GM18505 (cell line): Measurements from ENCODE around the gene CBX8.
A peak's percentile ranks its signal among the peaks of the same experiment; 100 is the strongest.
"Not testable (repeated sequence)": the region's sequence is repeated elsewhere in the genome, so short reads cannot be mapped to it uniquely, and the experiment has no call there.

Source experiments
- ATAC-seq: cut with Tn5 transposase; IDR thresholded peaks from one replicate; pipeline ENCODE4 v1.9.1; 2021; ENCODE audit not compliant: unreplicated experiment
- POLR2A ChIP-seq: IDR thresholded peaks from 4 replicates; pipeline ENCODE4 v1.6.1; 2011; ENCODE audit warnings: borderline replicate concordance; ENCODE audit not compliant: insufficient read depth, insufficient read length; ENCODE audit errors: extremely low read depth

The CBX8 gene

DNA sequence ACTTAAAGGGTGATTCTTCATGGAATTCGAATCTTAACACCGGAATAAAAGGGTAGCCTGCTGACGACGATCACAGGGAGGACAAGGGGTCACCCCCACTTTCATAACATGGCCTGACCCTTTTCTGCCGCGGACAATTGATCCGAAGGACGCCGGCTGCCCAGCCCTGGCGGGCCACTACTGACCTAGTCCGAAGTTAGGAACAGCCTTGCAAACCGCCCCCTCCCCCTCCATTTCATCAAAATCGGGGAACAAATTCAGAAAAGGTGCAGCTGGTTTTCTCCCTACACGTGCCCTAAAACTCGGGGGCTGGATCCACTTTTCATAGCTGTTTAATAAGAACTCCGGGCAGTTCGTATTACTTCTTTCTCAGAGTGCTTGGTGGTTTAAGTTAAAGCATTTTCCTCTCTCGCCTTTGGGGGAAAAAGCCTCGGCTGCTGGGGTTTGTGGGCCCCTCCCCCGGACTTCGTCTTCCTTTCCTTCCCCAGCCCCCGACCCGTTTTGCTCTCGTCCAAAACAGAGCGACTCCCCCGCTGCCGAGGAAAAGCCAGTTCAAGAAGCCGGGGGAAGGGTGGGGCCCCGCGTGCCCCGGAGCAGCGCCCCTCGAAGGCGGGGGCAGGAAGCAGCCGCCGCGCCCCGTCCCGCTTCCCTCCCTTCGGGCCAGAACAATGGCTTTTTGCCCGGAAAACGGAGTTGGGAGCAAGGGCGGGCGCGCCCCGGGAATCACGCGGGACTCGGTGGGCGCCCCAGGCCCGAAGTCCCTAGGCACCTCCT is 19.6 kb downstream of the CBX8 start:
- ATAC-seq: peak; percentile 20
- TF ChIP-seq POLR2A: no peak

- no peak for TF ChIP-seq POLR2A
Measured at GRCh38 chr17:79776376-79777119, 20.3 kb downstream of the CBX8 start.

DNA sequence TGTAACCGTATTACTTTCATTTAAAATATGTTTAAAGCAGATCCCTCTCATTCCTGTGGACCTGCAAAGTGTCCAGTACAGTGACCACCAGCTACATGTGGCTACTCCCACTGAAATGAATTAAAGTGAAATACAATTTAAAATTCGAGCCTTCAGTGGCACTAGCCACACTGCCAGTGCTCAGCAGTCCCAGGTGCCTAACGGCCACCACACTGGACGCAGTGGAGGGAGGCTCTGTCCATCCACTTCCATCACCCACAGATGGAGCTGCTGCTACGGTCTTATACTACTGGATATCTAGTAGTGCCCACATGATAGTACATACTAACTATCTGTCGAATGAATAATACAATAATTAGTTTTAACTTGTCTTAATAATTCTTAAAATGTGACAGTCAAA is 21.2 kb downstream of the CBX8 start:
- TF ChIP-seq POLR2A: no peak

More at GRCh38 chr17:79776376-79777119, 20.3 kb downstream of the CBX8 start:
- no peak for ATAC-seq

GRCh38 chr17:79774561-79774975 is 22.3 kb downstream of the CBX8 start:
- no peak for TF ChIP-seq POLR2A
- ATAC-seq: no peak

More for the DNA sequence above, 21.2 kb downstream of the CBX8 start:
- no peak for ATAC-seq

GRCh38 chr17:79772726-79773125 is 24.2 kb downstream of the CBX8 start:
- ATAC-seq: not testable (repeated sequence)

DNA sequence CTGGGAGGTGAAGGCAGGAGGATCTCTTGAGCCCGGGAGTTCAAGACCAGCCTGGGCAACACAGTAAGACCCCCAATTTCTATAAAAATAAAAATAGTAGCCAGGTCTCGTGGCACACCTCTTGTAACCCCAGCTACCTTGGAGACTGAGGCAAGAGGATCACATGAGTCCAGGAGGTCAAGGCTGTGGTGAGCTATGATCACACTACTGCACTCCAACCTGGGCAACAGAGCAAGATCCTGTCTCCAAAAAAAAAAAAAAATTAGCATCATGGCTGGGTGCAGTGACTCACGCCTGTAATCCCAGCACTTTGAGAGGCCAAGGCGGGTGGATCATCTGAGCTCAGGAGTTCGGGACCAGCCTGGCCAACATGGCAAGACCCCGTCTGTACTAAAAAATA is 25.6 kb downstream of the CBX8 start:
- TF ChIP-seq POLR2A: no peak
- no peak for ATAC-seq

DNA sequence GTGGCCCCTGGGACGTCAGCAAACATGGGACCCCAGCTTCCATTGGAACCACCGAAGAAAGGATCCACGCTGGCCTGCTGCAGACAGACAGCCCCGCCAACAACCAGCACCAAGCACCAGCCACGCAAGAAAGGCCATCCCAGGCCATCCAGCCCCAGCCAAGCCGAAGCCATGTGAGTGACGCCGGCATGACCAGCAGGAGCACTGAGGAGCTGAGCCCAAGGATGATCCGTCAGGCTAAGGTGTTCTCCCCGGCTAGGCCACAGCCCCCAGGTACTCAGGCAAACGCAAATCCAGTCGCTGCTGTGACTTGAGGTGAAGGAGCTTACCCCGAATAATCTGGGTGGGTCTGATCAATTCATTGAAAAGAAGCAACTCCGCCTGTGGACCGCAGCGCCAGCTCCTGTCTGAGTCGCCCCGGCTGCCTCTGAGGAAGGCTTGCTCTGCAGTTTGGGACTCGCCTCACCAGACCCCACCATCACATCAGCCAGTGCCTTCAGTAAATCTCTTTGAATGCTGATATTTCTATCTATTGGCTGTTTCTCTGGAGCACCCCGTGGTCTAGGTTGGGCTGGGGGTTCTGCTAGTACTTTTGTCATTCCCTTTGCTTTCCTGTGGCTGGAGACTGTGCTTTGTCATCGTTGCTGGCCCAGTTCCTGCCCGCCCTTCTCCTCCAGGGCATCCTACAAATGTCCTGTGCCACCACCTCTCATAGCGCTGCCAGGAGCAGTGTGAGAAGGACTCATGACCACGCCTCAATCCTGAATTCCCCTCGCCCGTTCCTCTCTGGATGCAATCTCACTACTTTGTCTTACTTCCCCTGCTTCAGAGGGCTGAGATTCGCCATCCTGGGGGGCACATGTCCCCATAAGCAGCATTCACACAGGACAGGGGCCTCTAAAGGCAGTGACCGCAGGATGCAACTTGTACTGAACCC is 27.0 kb downstream of the CBX8 start:
- no peak for ATAC-seq
- TF ChIP-seq POLR2A: no peak

DNA sequence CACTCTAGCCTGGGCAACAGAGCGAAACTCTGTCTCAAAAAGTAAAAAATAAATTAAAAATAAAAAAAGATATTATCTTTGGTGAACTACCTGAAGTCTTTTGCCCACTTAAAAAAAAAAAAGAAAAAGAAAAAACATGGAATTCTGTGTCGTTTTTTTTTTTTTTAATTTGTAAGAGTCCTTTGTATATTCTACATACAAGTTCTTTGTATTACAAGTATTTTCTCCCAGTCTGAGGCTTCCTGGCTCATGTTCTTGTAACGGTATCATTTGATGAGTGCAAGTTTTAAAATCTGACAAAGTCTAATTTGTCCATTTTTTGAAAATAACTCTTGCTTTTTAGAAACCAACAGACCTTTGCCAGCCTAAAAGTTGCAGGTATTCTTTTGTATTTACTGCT is 31.2 kb downstream of the CBX8 start:
- no peak for ATAC-seq
- no peak for TF ChIP-seq POLR2A

GRCh38 chr17:79761894-79762589 is 34.8 kb downstream of the CBX8 start:
- no peak for ATAC-seq
- TF ChIP-seq POLR2A: no peak

GRCh38 chr17:79760197-79760906 is 36.5 kb downstream of the CBX8 start:
- no peak for TF ChIP-seq POLR2A
- no peak for ATAC-seq

DNA sequence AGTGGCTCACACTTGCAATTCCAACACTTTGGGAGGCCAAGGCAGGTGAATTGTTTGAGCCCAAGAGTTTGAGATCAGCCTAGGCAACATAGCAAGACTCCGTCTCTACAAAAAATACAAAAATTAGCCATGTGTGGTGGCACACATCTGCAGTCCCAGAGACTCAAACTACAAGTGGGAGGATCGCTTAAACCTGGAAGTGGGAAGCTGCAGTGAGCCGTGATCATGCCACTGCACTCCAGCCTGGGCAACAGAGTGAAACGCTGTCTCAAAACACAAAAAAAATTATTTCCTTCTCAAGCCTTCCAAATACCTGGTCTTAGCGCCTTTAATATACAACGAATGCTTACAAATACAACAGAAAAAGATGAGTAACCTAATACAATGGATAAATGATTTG is 38.6 kb downstream of the CBX8 start:
- TF ChIP-seq POLR2A: no peak
- no peak for ATAC-seq

- no peak for TF ChIP-seq POLR2A
- no peak for ATAC-seq
Measured at GRCh38 chr17:79757140-79757745, 39.6 kb downstream of the CBX8 start.
